ENCODE results near the gene RHOXF2B.
"Not testable (repeated sequence)": the region's sequence is repeated elsewhere in the genome, so short reads cannot be mapped to it uniquely, and the experiment has no call there.

- TF ChIP-seq CTCF, POLR2A (IDR thresholded peaks at IDR 0.05): not testable (repeated sequence)
Measured at GRCh38 chrX:120042247-120042646, 35.2 kb downstream of the RHOXF2B start.

Data from thyroid gland (tissue), 4 donors.